WTC11 (cell line): ENCODE results near the gene ABHD16A. TPM values are rescaled to one million over a fixed set of nuclear protein-coding genes. Genes with fewer than 3 reads are reported as not detected.

Experiments used
- AR ChIP-seq: fragments of 250-450 bp; sonication (Bioruptor Pico); IDR thresholded peaks from 2 replicates; pipeline ENCODE4 v1.9.0; 2021; ENCODE audit warnings: mild to moderate bottlenecking
- ARID4B ChIP-seq: sonication (generic); formaldehyde crosslinking; IDR thresholded peaks from 2 replicates; pipeline ENCODE4 v1.8.0; 2023; ENCODE audit warnings: missing genetic modification reagents, mild to moderate bottlenecking, borderline replicate concordance
- CREB1 ChIP-seq: sonication (generic); formaldehyde crosslinking; IDR thresholded peaks from 2 replicates; pipeline ENCODE4 v1.8.0; 2023; ENCODE audit warnings: mild to moderate bottlenecking, missing genetic modification reagents
- E2F4 ChIP-seq: sonication (generic); formaldehyde crosslinking; IDR thresholded peaks from 2 replicates; pipeline ENCODE4 v1.8.1; 2022; ENCODE audit warnings: low read depth, mild to moderate bottlenecking, moderate library complexity, missing genetic modification reagents, borderline replicate concordance
- FOXJ3 ChIP-seq: sonication (generic); formaldehyde crosslinking; IDR thresholded peaks from 2 replicates; pipeline ENCODE4 v1.9.0; 2021; ENCODE audit warnings: missing genetic modification reagents, mild to moderate bottlenecking, borderline replicate concordance
- FOXP4 ChIP-seq: sonication (generic); formaldehyde crosslinking; IDR thresholded peaks from 2 replicates; pipeline ENCODE4 v1.8.0; 2022; ENCODE audit warnings: mild to moderate bottlenecking, missing genetic modification reagents
- HMGA2 ChIP-seq: fragments of 250-450 bp; sonication (Bioruptor Pico); IDR thresholded peaks from 2 replicates; pipeline ENCODE4 v1.4.0; 2021; ENCODE audit warnings: mild to moderate bottlenecking, moderate library complexity
- IRF2 ChIP-seq: sonication (generic); formaldehyde crosslinking; IDR thresholded peaks from 2 replicates; pipeline ENCODE4 v1.8.0; 2022; ENCODE audit warnings: low read depth, missing genetic modification reagents, borderline replicate concordance
- JAZF1 ChIP-seq: fragments of 250-450 bp; sonication (Bioruptor Pico); IDR thresholded peaks from 2 replicates; pipeline ENCODE4 v1.9.0; 2021; ENCODE audit warnings: moderate library complexity, mild to moderate bottlenecking, inconsistent platforms
- KAT7 ChIP-seq: sonication (generic); formaldehyde crosslinking; IDR thresholded peaks from 2 replicates; pipeline ENCODE4 v1.8.1; 2023; ENCODE audit warnings: missing genetic modification reagents, mild to moderate bottlenecking, borderline replicate concordance
- MXD4 ChIP-seq: fragments of 250-450 bp; sonication (Bioruptor Pico); IDR thresholded peaks from 2 replicates; pipeline ENCODE4 v1.8.0; 2021; ENCODE audit warnings: mild to moderate bottlenecking, moderate library complexity, borderline replicate concordance
- MYBL2 ChIP-seq: sonication (generic); formaldehyde crosslinking; IDR thresholded peaks from 2 replicates; pipeline ENCODE4 v1.8.1; 2023; ENCODE audit warnings: mild to moderate bottlenecking, moderate library complexity, missing genetic modification reagents
- ZNF121 ChIP-seq: sonication (generic); formaldehyde crosslinking; IDR thresholded peaks from 2 replicates; pipeline ENCODE4 v1.8.0; 2023; ENCODE audit warnings: missing genetic modification reagents
- ZNF138 ChIP-seq: sonication (generic); formaldehyde crosslinking; conservative IDR thresholded peaks from 2 replicates; pipeline ENCODE4 v1.8.1; 2022; ENCODE audit warnings: mild to moderate bottlenecking, moderate library complexity, missing genetic modification reagents
- ZNF219 ChIP-seq: sonication (generic); formaldehyde crosslinking; IDR thresholded peaks from 2 replicates; pipeline ENCODE4 v1.8.0; 2023; ENCODE audit warnings: missing genetic modification reagents, mild to moderate bottlenecking, borderline replicate concordance
- ZNF232 ChIP-seq: sonication (generic); formaldehyde crosslinking; IDR thresholded peaks from 2 replicates; pipeline ENCODE4 v1.8.0; 2022; ENCODE audit warnings: mild to moderate bottlenecking, missing genetic modification reagents
- ZNF317 ChIP-seq: sonication (generic); formaldehyde crosslinking; IDR thresholded peaks from 2 replicates; pipeline ENCODE4 v1.8.1; 2023; ENCODE audit warnings: low read depth, mild to moderate bottlenecking, moderate library complexity, missing genetic modification reagents, borderline replicate concordance
- ZNF396 ChIP-seq: fragments of 250-450 bp; sonication (Bioruptor Pico); IDR thresholded peaks from 2 replicates; pipeline ENCODE4 v1.8.0; 2021; ENCODE audit warnings: mild to moderate bottlenecking, moderate library complexity, borderline replicate concordance
- ZNF416 ChIP-seq: fragments of 250-450 bp; sonication (Bioruptor Pico); IDR thresholded peaks from 2 replicates; pipeline ENCODE4 v1.9.0; 2021; ENCODE audit warnings: mild to moderate bottlenecking, inconsistent platforms
- total RNA-seq: library from RNA; stranded (reverse); gene quantifications from 3 replicates; pipeline ENCODE4 v1.2.3, GENCODE V29; 2021
- TF ChIP-seq, protein P1 (sequence below): sonication (generic); formaldehyde crosslinking; IDR thresholded peaks from 2 replicates; pipeline ENCODE4 v1.8.1; 2022; ENCODE audit warnings: missing genetic modification reagents, borderline replicate concordance
- TF ChIP-seq, protein P2 (sequence below): fragments of 250-450 bp; sonication (Bioruptor Pico); IDR thresholded peaks from 2 replicates; pipeline ENCODE4 v1.9.0; 2021; ENCODE audit warnings: moderate library complexity, mild to moderate bottlenecking, inconsistent platforms, borderline replicate concordance

Gene ABHD16A
- total RNA-seq, 1 experiment from 2014 or later: 28.6 TPM

DNA sequence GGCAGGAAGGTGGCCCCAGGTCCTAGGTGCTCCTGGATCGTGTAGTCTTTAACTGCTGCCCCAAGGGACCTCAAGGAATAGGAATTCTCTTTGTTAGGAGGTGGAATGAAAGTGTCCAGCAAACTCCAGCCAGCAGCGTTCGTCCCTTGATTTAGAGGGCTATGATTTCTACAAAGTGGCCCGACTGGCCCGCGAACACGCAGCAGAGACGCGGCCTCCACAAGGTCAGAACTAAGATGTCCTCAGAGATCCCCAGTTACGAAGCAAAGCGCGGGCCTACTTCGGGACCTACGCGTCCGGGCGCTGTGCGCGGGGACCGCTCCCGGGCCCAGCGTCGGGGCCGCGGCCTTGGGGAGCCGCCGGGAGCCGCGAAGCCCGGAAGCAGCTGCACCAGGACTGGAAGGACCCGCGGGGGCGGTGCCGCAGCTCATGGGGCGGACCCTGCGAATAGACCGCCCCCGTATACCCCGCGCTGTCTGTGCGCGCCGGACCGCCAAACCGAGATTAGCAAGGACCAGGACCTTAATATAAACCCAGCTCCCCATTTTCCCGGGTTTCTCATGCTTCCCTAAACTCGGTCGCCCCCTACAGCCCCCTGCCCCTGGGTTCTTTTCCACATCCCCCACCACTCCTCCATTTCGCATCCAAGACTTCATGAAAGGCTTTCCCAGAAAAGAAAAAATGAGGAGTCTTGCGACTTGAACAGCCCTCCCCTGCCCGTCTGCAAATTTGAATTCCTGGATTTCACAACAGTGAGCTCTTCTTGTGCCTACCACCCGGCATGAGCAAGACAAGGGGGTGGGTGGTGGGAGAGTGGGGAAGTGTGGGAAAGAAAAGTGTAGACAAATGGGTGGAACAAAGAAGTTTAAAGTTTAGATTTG lies 42.5 kb downstream of the ABHD16A start, which contains the start of gene C6orf47 (continued):
- TF ChIP-seq ZNF317 (CRISPR knock-in tag) (peak; percentile 42; the same call in 1 of the 2 replicates), ZNF138 (CRISPR knock-in tag) (no peak), CREB1 (CRISPR knock-in tag) (peak; percentile 12; the same call in 1 of the 2 replicates), ZNF121 (no peak), E2F4 (CRISPR knock-in tag) (no peak), FOXJ3 (CRISPR knock-in tag) (no peak), MYBL2 (CRISPR knock-in tag) (no peak), JAZF1 (CRISPR knock-in tag) (no peak), ARID4B (CRISPR knock-in tag) (peak; percentile 87), ZNF416 (CRISPR knock-in tag) (peak; percentile 85), KAT7 (CRISPR knock-in tag) (0 out of 2 replicates have a peak, but pooled peaks have one; percentile 34), FOXP4 (CRISPR knock-in tag) (no peak), ZNF396 (CRISPR knock-in tag) (no peak), AR (peak; percentile 48; the same call in 1 of the 2 replicates), MXD4 (CRISPR knock-in tag) (no peak), HMGA2 (CRISPR knock-in tag) (no peak), ZNF219 (CRISPR knock-in tag) (no peak), IRF2 (CRISPR knock-in tag) (no peak), ZNF232 (CRISPR knock-in tag) (0 out of 2 replicates have a peak, but pooled peaks have one; percentile 8)
- TF ChIP-seq, protein P1, sequence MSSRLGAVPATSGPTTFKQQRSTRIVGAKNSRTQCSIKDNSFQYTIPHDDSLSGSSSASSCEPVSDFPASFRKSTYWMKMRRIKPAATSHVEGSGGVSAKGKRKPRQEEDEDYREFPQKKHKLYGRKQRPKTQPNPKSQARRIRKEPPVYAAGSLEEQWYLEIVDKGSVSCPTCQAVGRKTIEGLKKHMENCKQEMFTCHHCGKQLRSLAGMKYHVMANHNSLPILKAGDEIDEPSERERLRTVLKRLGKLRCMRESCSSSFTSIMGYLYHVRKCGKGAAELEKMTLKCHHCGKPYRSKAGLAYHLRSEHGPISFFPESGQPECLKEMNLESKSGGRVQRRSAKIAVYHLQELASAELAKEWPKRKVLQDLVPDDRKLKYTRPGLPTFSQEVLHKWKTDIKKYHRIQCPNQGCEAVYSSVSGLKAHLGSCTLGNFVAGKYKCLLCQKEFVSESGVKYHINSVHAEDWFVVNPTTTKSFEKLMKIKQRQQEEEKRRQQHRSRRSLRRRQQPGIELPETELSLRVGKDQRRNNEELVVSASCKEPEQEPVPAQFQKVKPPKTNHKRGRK (CRISPR knock-in tag): no peak
- TF ChIP-seq, protein P2, sequence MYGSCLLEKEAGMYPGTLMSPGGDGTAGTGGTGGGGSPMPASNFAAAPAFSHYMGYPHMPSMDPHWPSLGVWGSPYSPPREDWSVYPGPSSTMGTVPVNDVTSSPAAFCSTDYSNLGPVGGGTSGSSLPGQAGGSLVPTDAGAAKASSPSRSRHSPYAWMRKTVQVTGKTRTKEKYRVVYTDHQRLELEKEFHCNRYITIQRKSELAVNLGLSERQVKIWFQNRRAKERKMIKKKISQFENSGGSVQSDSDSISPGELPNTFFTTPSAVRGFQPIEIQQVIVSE (CRISPR knock-in tag): no peak
